Stomach (tissue), 9 donors: ENCODE data around the gene TMEM107. TPM values are rescaled to one million over a fixed set of nuclear protein-coding genes. Genes with fewer than 3 reads are reported as not detected.

Experiments used
- DNase-seq, 2 donors: peaks; one replicate each; pipeline versions ENCODE4 v3.0.0 to v3.0.0-alpha.2; 2013 to 2019
- H3K27ac ChIP-seq, 5 donors: fragments of 200-600 bp in 4 of 5; sonication (generic) in 4 of 5; one replicate each; pipeline ENCODE4 v1.5.1; 2013 to 2019; ENCODE audit warnings: mild to moderate bottlenecking in 1 of 5, moderate library complexity in 1 of 5
- H3K27me3 ChIP-seq, 3 donors: fragments of 200-600 bp; sonication (generic); one replicate each; pipeline ENCODE4 v1.5.1; 2017 to 2019; ENCODE audit warnings: mixed run types in 1 of 3
- H3K36me3 ChIP-seq, 4 donors: fragments of 200-600 bp; sonication (generic); 1 replicate in 3 of 4; 2 replicates in 1 of 4; pipeline ENCODE4 v1.5.1; 2016 to 2019
- H3K4me1 ChIP-seq, 4 donors: fragments of 200-600 bp; sonication (generic); one replicate each; pipeline ENCODE4 v1.5.1; 2016 to 2019
- H3K4me3 ChIP-seq, 4 donors: fragments of 200-600 bp; sonication (generic) in 3 of 4; one replicate each; pipeline ENCODE4 v1.5.1; 2016 to 2019; ENCODE audit warnings: mild to moderate bottlenecking in 1 of 4
- H3K9me3 ChIP-seq, 4 donors: fragments of 200-600 bp; sonication (generic); one replicate each; pipeline ENCODE4 v1.5.1; 2016 to 2019
- CTCF ChIP-seq, 7 experiments: fragments of 450-650 bp in 4 of 7; fragments of 200-600 bp in 3 of 7; sonication (generic) in 3 of 7; IDR thresholded peaks; one replicate each; pipeline ENCODE4 v1.5.1; 2016 to 2019; ENCODE audit warnings: antibody characterized with exemption in 7 of 7, control low read depth in 2 of 7, mild to moderate bottlenecking in 1 of 7
- EP300 ChIP-seq: sonication (generic); formaldehyde crosslinking; IDR thresholded peaks from one replicate; pipeline ENCODE4 v1.6.1; 2017; ENCODE audit warnings: antibody characterized with exemption
- POLR2A ChIP-seq, 4 donors: fragments of 450-650 bp; IDR thresholded peaks; one replicate each; pipeline ENCODE4 v1.6.1; 2016; ENCODE audit warnings: antibody characterized with exemption in 4 of 4, control low read depth in 2 of 4, mild to moderate bottlenecking in 1 of 4, moderate library complexity in 1 of 4
- POLR2AphosphoS5 ChIP-seq, 3 donors: sonication (generic); formaldehyde crosslinking; IDR thresholded peaks; one replicate each; pipeline ENCODE4 v1.6.1; 2016; ENCODE audit warnings: antibody characterized with exemption in 3 of 3
- WGBS, 5 donors: extraction: QIAGEN DNeasy Blood & Tissue Kit in 3 of 5; methylation state at CpG; one replicate each; pipeline versions ENCODE4 v1.1.5 to v1.1.7; 2013 to 2018; 5-methylcytosine and 5-hydroxymethylcytosine counted together
- intact Hi-C: fragments of 100-400 bp; cut with DNase I; formaldehyde crosslinking; loops from one replicate; pipeline ENCODE4 v1.15.1; 2023; ENCODE audit warnings: low total_unique reads
- polyA plus RNA-seq, 3 donors: library from polyadenylated mRNA; stranded (reverse); fragments of 200-250 nt; gene quantifications; one replicate each; pipeline ENCODE4 v1.2.3, GENCODE V29; 2013
- total RNA-seq, 5 donors: library from RNA; depleted of rRNA; stranded (reverse); fragments of >200 nt; gene quantifications; one replicate each; pipeline versions ENCODE4 v1.1.0 to v1.2.3, GENCODE V29; 2014 to 2016
- donor health status: healthy with polysubstance abuse.
- donor health status: Bipolar disorder and iron deficiency.
- donor health status: healthy.

Gene TMEM107
- total and polyA plus RNA-seq, 8 donors, result 5.2 to 37.6 (median 9.4) TPM

GRCh38 chr17:8187517-8188262 is 11.5 kb upstream of the TMEM107 start:
- peak; percentile 95 to 97 for DNase-seq
- intact Hi-C loops, result no loop called here
- Histone ChIP-seq H3K4me1 (peaks cover 35 to 67% (median 52%) of the 10 kb centered on the region in 4 donors), H3K4me3 (peak overlapping the region; percentile 68 to 88 (median 71)), H3K36me3 (no peaks in the 10 kb centered on the region), H3K9me3 (no peaks in the 10 kb centered on the region), H3K27me3 (no peaks in the 10 kb centered on the region), H3K27ac (peak overlapping the region; percentile 95 to 99 (median 98))
- 0 to 2% (median 1%) methylated on average over 25 of the region's 25 CpGs for WGBS, 5 donors
- TF ChIP-seq POLR2AphosphoS5 (IDR thresholded peaks at IDR 0.05) (peak; percentile 48 to 91 (median 59)), POLR2A (IDR thresholded peaks at IDR 0.05) (no peak)

- WGBS, 5 donors, result 0 to 1% (median 0%) methylated on average over 27 to 32 of the region's 32 CpGs
- no peaks in the 10 kb centered on the region for H3K27me3 ChIP-seq
- H3K9me3 ChIP-seq, result no peaks in the 10 kb centered on the region
- DNase-seq, result peak; percentile 96 to 97
- H3K4me1 ChIP-seq, result peaks cover 32 to 59% (median 44%) of the 10 kb centered on the region in 4 donors
- H3K4me3 ChIP-seq, result peak overlapping the region; percentile 68 to 88 (median 71)
- TF ChIP-seq POLR2AphosphoS5 (IDR thresholded peaks at IDR 0.05) (peak; percentile 31 to 74 (median 59)), POLR2A (IDR thresholded peaks at IDR 0.05) (no peak), CTCF (IDR thresholded peaks at IDR 0.05) (peak in 2 of 7 experiments; percentile 20 to 33)
- no peaks in the 10 kb centered on the region for H3K36me3 ChIP-seq
- intact Hi-C loops, result no loop called here
- H3K27ac ChIP-seq, result peak overlapping the region; percentile 92 to 99 (median 98)
Measured at GRCh38 chr17:8186787-8187516, 10.8 kb upstream of the TMEM107 start.

GRCh38 chr17:8186446-8186786 is 10.2 kb upstream of the TMEM107 start:
- no peaks in the 10 kb centered on the region for H3K9me3 ChIP-seq
- H3K4me1 ChIP-seq, result peaks cover 27 to 54% (median 39%) of the 10 kb centered on the region in 4 donors
- WGBS, 5 donors, result 0 to 1% (median 1%) methylated on average over 23 of the region's 23 CpGs
- intact Hi-C loops, result no loop called here
- peak overlapping the region; percentile 92 to 99 (median 98) for H3K27ac ChIP-seq
- H3K27me3 ChIP-seq, result no peaks in the 10 kb centered on the region
- H3K36me3 ChIP-seq, result no peaks in the 10 kb centered on the region
- H3K4me3 ChIP-seq, result peak overlapping the region; percentile 68 to 88 (median 71)
- no peak for DNase-seq
- no peak for TF ChIP-seq POLR2AphosphoS5 (IDR thresholded peaks at IDR 0.05)
- TF ChIP-seq EP300, result no peak
- TF ChIP-seq POLR2A (IDR thresholded peaks at IDR 0.05), result no peak
- no peak for TF ChIP-seq CTCF (IDR thresholded peaks at IDR 0.05)

DNA sequence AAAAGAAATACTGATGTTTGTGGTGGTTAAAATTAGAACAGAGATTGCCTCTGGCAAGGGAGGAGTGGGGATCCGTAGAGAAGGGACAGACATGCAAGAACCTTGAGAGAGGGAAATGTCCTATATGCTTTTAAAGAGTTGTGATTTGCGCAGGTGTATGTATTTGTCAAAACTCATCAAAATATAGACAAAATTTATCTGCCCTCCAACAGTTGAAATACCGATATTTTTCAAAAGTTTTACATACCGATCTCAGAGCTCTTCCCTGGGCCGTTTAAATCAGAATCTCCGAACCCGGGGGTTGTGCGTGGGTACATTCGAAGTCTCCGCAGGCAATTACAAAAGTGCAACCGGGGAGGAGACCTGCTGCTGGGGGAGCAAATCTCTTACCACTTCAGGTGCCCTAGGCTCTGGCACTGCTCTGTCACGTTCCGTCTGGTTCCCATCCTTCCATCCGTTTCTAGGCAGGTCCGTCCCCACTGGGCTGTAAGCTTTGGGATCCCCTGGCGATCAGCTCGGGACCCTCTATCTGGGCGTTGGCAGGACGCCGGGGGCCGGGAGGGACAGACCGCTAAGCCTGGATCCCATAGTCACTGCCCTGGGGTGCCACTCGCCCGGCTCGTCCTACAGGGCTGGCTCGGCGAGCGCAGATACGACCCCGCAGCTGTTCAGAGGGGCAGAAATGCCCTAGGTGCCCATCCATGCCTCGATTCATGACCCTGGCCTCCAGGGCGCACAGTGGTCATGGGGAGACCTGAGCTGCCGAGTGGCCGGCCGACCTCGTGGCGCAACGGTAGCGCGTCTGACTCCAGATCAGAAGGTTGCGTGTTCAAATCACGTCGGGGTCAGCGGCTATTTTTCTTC is 9.6 kb upstream of the TMEM107 start:
- no peaks in the 10 kb centered on the region for H3K9me3 ChIP-seq
- DNase-seq, result peak; percentile 94 to 95
- H3K4me1 ChIP-seq, result peaks cover 21 to 48% (median 33%) of the 10 kb centered on the region in 4 donors
- intact Hi-C loops, result no loop called here
- TF ChIP-seq POLR2AphosphoS5 (IDR thresholded peaks at IDR 0.05) (peak; percentile 81 to 96 (median 90)), POLR2A (IDR thresholded peaks at IDR 0.05) (no peak)
- H3K27me3 ChIP-seq, result no peaks in the 10 kb centered on the region
- 0 to 1% (median 0%) methylated on average over 27 to 44 of the region's 44 CpGs for WGBS, 5 donors
- no peaks in the 10 kb centered on the region for H3K36me3 ChIP-seq
- peak overlapping the region; percentile 92 to 99 (median 98) for H3K27ac ChIP-seq
- peak overlapping the region; percentile 68 to 88 (median 71) for H3K4me3 ChIP-seq
